ENCODE data around the gene ZC2HC1B.

DNA sequence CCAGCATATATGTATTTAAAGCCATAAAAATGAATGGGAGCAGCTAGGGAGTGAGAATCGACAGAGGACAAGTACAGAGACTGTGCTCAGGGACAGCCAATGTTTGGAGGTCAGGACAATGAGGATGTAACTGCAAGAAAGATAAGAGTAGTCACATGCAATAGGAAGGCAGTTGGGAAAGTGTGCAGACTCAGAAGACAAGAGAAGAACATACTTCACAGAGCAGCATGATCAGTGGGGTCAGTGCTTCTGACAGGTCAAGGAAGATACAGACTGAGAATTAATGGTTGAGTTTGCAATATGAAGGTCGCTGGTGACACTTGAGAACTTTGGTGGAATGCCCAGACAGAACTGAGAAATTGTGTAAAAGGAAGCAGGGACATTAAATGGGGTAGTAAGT is 118.7 kb downstream of the ZC2HC1B start:
- TF ChIP-seq POLR2A (IDR thresholded peaks at IDR 0.05), result no peak
- TF ChIP-seq, protein P1, sequence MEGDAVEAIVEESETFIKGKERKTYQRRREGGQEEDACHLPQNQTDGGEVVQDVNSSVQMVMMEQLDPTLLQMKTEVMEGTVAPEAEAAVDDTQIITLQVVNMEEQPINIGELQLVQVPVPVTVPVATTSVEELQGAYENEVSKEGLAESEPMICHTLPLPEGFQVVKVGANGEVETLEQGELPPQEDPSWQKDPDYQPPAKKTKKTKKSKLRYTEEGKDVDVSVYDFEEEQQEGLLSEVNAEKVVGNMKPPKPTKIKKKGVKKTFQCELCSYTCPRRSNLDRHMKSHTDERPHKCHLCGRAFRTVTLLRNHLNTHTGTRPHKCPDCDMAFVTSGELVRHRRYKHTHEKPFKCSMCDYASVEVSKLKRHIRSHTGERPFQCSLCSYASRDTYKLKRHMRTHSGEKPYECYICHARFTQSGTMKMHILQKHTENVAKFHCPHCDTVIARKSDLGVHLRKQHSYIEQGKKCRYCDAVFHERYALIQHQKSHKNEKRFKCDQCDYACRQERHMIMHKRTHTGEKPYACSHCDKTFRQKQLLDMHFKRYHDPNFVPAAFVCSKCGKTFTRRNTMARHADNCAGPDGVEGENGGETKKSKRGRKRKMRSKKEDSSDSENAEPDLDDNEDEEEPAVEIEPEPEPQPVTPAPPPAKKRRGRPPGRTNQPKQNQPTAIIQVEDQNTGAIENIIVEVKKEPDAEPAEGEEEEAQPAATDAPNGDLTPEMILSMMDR (IDR thresholded peaks at IDR 0.05), result no peak
